ENCODE data around the gene NCF4. TPM values are rescaled to one million over a fixed set of nuclear protein-coding genes. Genes with fewer than 3 reads are reported as not detected.

Gene NCF4
- total RNA-seq (10 to 100 TPM; 14.1 to 41.5 TPM), polyA plus RNA-seq (100 to 1,000 TPM in 1 of 2 donors, 10 to 100 TPM in 1; 38.5 to 113 TPM)
- long read RNA-seq, donor 1, partial matches to known transcripts: 0 of 5 reads
- long read RNA-seq, donor 1, other reads (novel, unspliced or antisense): 0 of 5 reads
- long read RNA-seq, donor 2, partial matches to known transcripts: 0 of 2 reads
- long read RNA-seq, donor 2, other reads (novel, unspliced or antisense): 0 of 2 reads
- long read RNA-seq, donor 3, partial matches to known transcripts: 0 of 2 reads
- long read RNA-seq, donor 3, other reads (novel, unspliced or antisense): 0 of 2 reads
- long read RNA-seq, donor 4: 0 reads
- long read RNA-seq, donor 5, partial matches to known transcripts: 0 of 1 reads
- long read RNA-seq, donor 5, other reads (novel, unspliced or antisense): 0 of 1 reads

- 39 to 48% methylated on average over 17 of the region's 17 CpGs for WGBS, 2 donors
- Histone ChIP-seq H3K27ac (ENCODE audit: low read depth in 1 of 2, low read length in 1 of 2) (peak within 1 kb of the TSS in 1 of 2 donors; percentile 87), H3K36me3 (ENCODE audit: control insufficient read depth in 4 of 4, insufficient read depth in 4 of 4, low read length in 4 of 4) (no peaks in the 10 kb centered on the region), H3K27me3 (ENCODE audit: control insufficient read depth in 3 of 3, insufficient read depth in 3 of 3, low read length in 2 of 3) (peaks cover 0 to 4% (median 0%) of the 10 kb centered on the region in 3 donors), H3K4me3 (no peak within 1 kb of the TSS), H3K4me1 (ENCODE audit: control insufficient read depth in 5 of 5, insufficient read depth in 5 of 5, low read length in 5 of 5) (peaks cover 0 to 2% (median 0%) of the 10 kb centered on the region in 5 donors), H3K9me3 (ENCODE audit: control insufficient read depth in 4 of 4, insufficient read depth in 3 of 4, low read length in 3 of 4) (no peaks in the 10 kb centered on the region), H3K9ac (ENCODE audit: insufficient read depth in 1 of 2, low read length in 2 of 2) (no peak within 1 kb of the TSS)
- no peak for TF ChIP-seq CTCF (IDR thresholded peaks at IDR 0.05; ENCODE audit: control extremely low read depth, extremely low read depth)
- DNase-seq (peak; percentile 19 to 40 (median 32)), ATAC-seq (ENCODE audit: insufficient read depth, low FRiP score) (peak; percentile 65)
These were observed at the start of gene NCF4 for GRCh38 chr22:36860821-36861659. Gene NCF4 (plus strand): TSS chr22:36861006. CDS start chr22:36861172, 166 bp downstream.

GRCh38 chr22:36811094-36811800 lies 49.6 kb upstream of the NCF4 start:
- Histone ChIP-seq H3K9ac (ENCODE audit: insufficient read depth in 1 of 2, low read length in 2 of 2) (no peak overlapping the region), H3K36me3 (ENCODE audit: control insufficient read depth in 4 of 4, insufficient read depth in 4 of 4, low read length in 4 of 4) (no peaks in the 10 kb centered on the region), H3K9me3 (ENCODE audit: control insufficient read depth in 4 of 4, insufficient read depth in 3 of 4, low read length in 3 of 4) (no peaks in the 10 kb centered on the region), H3K4me3 (no peak overlapping the region), H3K27ac (ENCODE audit: low read depth in 1 of 2, low read length in 1 of 2) (no peak overlapping the region), H3K27me3 (ENCODE audit: control insufficient read depth in 3 of 3, insufficient read depth in 3 of 3, low read length in 2 of 3) (peaks cover 4 to 43% (median 28%) of the 10 kb centered on the region in 3 donors), H3K4me1 (ENCODE audit: control insufficient read depth in 5 of 5, insufficient read depth in 5 of 5, low read length in 5 of 5) (peaks cover 0 to 5% (median 0%) of the 10 kb centered on the region in 5 donors)
- WGBS, 2 donors: 70 to 77% methylated on average over 3 of the region's 3 CpGs
- TF ChIP-seq CTCF (IDR thresholded peaks at IDR 0.05; ENCODE audit: control extremely low read depth, extremely low read depth): no peak
- ATAC-seq (ENCODE audit: insufficient read depth, low FRiP score): no peak
- DNase-seq: no peak

GRCh38 chr22:36814801-36815200 lies 46.0 kb upstream of the NCF4 start:
- WGBS, 2 donors: 68 to 75% methylated on average over 10 of the region's 10 CpGs
- no peak for TF ChIP-seq CTCF (IDR thresholded peaks at IDR 0.05; ENCODE audit: control extremely low read depth, extremely low read depth)
- Histone ChIP-seq H3K27me3 (ENCODE audit: control insufficient read depth in 3 of 3, insufficient read depth in 3 of 3, low read length in 2 of 3) (peaks cover 4 to 72% (median 42%) of the 10 kb centered on the region in 3 donors), H3K4me1 (ENCODE audit: control insufficient read depth in 5 of 5, insufficient read depth in 5 of 5, low read length in 5 of 5) (peaks cover 0 to 13% (median 0%) of the 10 kb centered on the region in 5 donors), H3K27ac (ENCODE audit: low read depth in 1 of 2, low read length in 1 of 2) (no peak overlapping the region), H3K9ac (ENCODE audit: insufficient read depth in 1 of 2, low read length in 2 of 2) (no peak overlapping the region), H3K36me3 (ENCODE audit: control insufficient read depth in 4 of 4, insufficient read depth in 4 of 4, low read length in 4 of 4) (no peaks in the 10 kb centered on the region), H3K9me3 (ENCODE audit: control insufficient read depth in 4 of 4, insufficient read depth in 3 of 4, low read length in 3 of 4) (peaks cover 0 to 2% (median 0%) of the 10 kb centered on the region in 4 donors), H3K4me3 (no peak overlapping the region)
- ATAC-seq (ENCODE audit: insufficient read depth, low FRiP score) (no peak), DNase-seq (no peak)
